Osteoblast (primary cell): ENCODE data around the gene NPLOC4. TPM values are rescaled to one million over a fixed set of nuclear protein-coding genes. Genes with fewer than 3 reads are reported as not detected.

Experiments used
- DNase-seq: peaks from one replicate; pipeline ENCODE4 v3.0.0; 2011; ENCODE audit warnings: low spot score, mixed read lengths; ENCODE audit not compliant: insufficient read length; ENCODE audit errors: missing footprints
- H2AFZ ChIP-seq: 2 replicates; pipeline ENCODE4 v1.6.0; 2011; ENCODE audit warnings: mild to moderate bottlenecking, low read length
- H3K27ac ChIP-seq: 2 replicates; pipeline ENCODE4 v1.5.1; 2011; ENCODE audit warnings: mild to moderate bottlenecking, low read depth, low read length, moderate library complexity
- H3K27me3 ChIP-seq: 2 replicates; pipeline ENCODE4 v1.6.0; 2012; ENCODE audit warnings: mild to moderate bottlenecking, control low read depth, inconsistent platforms, low read length, moderate library complexity; ENCODE audit not compliant: insufficient read depth
- H3K36me3 ChIP-seq: 2 replicates; pipeline ENCODE4 v1.5.1; 2011; ENCODE audit warnings: mild to moderate bottlenecking, low read length, control low read depth, moderate library complexity; ENCODE audit not compliant: insufficient read depth
- H3K4me1 ChIP-seq: 2 replicates; pipeline ENCODE4 v1.5.1; 2011; ENCODE audit warnings: mild to moderate bottlenecking, low read length, control low read depth, moderate library complexity; ENCODE audit not compliant: insufficient read depth
- H3K4me2 ChIP-seq: 2 replicates; pipeline ENCODE4 v1.6.0; 2011; ENCODE audit warnings: mild to moderate bottlenecking, low read length; ENCODE audit not compliant: insufficient read depth
- H3K4me3 ChIP-seq: fragments of 200-600 bp; sonication (generic); 3 replicates; pipeline ENCODE4 v1.5.1; 2012; ENCODE audit warnings: mild to moderate bottlenecking, low read length, inconsistent platforms; ENCODE audit not compliant: insufficient read depth
- H3K79me2 ChIP-seq: 2 replicates; pipeline ENCODE4 v1.6.0; 2012; ENCODE audit warnings: mild to moderate bottlenecking, low read length, control low read depth, inconsistent platforms; ENCODE audit not compliant: insufficient read depth
- H3K9me3 ChIP-seq: 2 replicates; pipeline ENCODE4 v1.5.1; 2011; ENCODE audit warnings: low read depth, low read length, control low read depth
- H4K20me1 ChIP-seq: 2 replicates; pipeline ENCODE4 v1.6.0; 2012; ENCODE audit warnings: mild to moderate bottlenecking, low read length, control low read depth; ENCODE audit not compliant: insufficient read depth
- total RNA-seq: library from RNA; depleted of rRNA; stranded (reverse); fragments of >200 nt; gene quantifications from 2 replicates; pipeline ENCODE4 v1.2.3, GENCODE V29; 2012
- TF ChIP-seq, protein P1 (sequence below): IDR thresholded peaks from 2 replicates; pipeline ENCODE4 v1.5.1; 2011; ENCODE audit warnings: mild to moderate bottlenecking, low read depth, low read length, moderate library complexity; ENCODE audit errors: extremely low read depth

Gene NPLOC4
- total RNA-seq, 1 donor = 118 TPM

GRCh38 chr17:81556175-81556691, 80.7 kb downstream of the NPLOC4 start:
- peak; percentile 86 for DNase-seq
- peaks cover 16% of the 10 kb centered on the region for H4K20me1 ChIP-seq
- peaks cover 15% of the 10 kb centered on the region for H3K79me2 ChIP-seq
- H3K27ac ChIP-seq = peak overlapping the region; percentile 1
- H3K9me3 ChIP-seq = no peaks in the 10 kb centered on the region
- H3K4me1 ChIP-seq = peaks cover 43% of the 10 kb centered on the region
- no peak overlapping the region for H2AFZ ChIP-seq
- no peak overlapping the region for H3K4me2 ChIP-seq
- peaks cover 43% of the 10 kb centered on the region for H3K36me3 ChIP-seq
- H3K27me3 ChIP-seq = no peaks in the 10 kb centered on the region
- H3K4me3 ChIP-seq = no peak overlapping the region
- TF ChIP-seq, protein P1, sequence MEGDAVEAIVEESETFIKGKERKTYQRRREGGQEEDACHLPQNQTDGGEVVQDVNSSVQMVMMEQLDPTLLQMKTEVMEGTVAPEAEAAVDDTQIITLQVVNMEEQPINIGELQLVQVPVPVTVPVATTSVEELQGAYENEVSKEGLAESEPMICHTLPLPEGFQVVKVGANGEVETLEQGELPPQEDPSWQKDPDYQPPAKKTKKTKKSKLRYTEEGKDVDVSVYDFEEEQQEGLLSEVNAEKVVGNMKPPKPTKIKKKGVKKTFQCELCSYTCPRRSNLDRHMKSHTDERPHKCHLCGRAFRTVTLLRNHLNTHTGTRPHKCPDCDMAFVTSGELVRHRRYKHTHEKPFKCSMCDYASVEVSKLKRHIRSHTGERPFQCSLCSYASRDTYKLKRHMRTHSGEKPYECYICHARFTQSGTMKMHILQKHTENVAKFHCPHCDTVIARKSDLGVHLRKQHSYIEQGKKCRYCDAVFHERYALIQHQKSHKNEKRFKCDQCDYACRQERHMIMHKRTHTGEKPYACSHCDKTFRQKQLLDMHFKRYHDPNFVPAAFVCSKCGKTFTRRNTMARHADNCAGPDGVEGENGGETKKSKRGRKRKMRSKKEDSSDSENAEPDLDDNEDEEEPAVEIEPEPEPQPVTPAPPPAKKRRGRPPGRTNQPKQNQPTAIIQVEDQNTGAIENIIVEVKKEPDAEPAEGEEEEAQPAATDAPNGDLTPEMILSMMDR = no peak

DNA sequence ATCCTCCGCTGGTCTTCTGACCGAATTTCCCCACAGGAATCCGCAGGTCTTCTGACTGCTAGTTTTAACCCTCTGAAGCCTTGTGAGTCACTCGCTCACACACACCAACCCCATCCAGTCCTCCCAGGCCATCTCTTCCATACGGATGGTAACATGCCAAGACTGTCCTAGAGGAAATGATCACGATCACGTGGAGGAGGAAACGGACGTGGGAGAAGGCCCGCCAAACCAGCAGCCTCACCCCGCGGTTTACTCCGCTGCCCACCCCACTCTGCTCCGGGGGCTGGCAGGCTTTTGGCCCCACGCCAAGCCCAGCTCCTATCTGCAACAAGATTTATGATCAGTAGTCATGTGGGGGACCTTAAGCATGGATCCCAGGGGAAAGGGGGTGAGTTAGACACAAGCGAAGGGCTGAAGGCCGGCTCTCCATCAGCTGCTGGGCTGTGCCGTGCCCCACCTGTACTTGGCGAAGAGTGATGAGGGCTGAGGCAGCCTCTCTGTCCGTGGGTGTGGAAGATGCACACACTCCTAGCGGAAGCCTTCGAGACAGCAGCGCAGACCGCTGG, 83.2 kb downstream of the NPLOC4 start:
- Histone ChIP-seq H3K4me3 (peak overlapping the region; percentile 94), H3K79me2 (peaks cover 37% of the 10 kb centered on the region), H2AFZ (peak overlapping the region; percentile 10), H3K4me1 (peaks cover 36% of the 10 kb centered on the region), H3K36me3 (peaks cover 40% of the 10 kb centered on the region), H3K27ac (peak overlapping the region; percentile 90), H3K27me3 (no peaks in the 10 kb centered on the region), H4K20me1 (peaks cover 37% of the 10 kb centered on the region), H3K4me2 (peak overlapping the region; percentile 97), H3K9me3 (no peaks in the 10 kb centered on the region)
- DNase-seq = peak; percentile 99
- TF ChIP-seq, protein P1 = no peak

DNA sequence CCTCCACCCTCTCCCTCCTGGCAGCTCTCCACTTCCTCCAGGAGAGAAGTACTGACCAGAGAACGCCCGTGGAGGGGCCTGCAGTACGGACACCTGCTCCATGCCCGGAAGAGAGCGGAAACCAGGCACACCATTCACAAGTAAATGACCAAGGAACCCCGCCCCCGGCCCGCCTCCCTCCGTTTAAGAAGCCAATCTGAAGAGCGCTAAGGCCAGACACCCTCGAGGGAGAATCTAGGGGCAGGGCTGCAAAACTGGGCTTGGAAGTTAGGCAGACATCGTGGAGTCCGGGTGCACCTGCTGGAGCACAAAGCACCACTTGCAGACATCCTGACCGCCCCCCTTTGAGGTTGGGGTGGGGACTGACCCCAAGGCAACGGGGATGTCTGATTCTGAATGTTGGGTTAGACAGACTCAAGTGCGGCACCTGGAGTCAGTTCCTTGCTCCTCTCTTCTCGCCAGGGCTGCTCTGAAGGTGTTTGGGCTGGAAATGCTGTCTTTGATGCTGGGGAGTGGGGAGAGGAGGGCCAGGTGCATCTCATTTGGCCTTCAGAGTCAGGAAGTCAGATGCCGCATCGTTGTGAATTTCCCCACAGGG, 83.8 kb downstream of the NPLOC4 start:
- Histone ChIP-seq H2AFZ (no peak overlapping the region), H3K27ac (peak overlapping the region; percentile 90), H3K9me3 (no peaks in the 10 kb centered on the region), H3K79me2 (peaks cover 39% of the 10 kb centered on the region), H3K36me3 (peaks cover 38% of the 10 kb centered on the region), H4K20me1 (peaks cover 37% of the 10 kb centered on the region), H3K4me2 (peak overlapping the region; percentile 97), H3K4me3 (peak overlapping the region; percentile 94), H3K27me3 (no peaks in the 10 kb centered on the region), H3K4me1 (peaks cover 36% of the 10 kb centered on the region)
- peak; percentile 98 for DNase-seq
- TF ChIP-seq, protein P1 = no peak
